Endodermal cell (in vitro differentiated cells): Measurements from ENCODE around the gene TTK. TPM values are rescaled to one million over a fixed set of nuclear protein-coding genes. Genes with fewer than 3 reads are reported as not detected.
A peak's percentile ranks its signal among the peaks of the same experiment; 100 is the strongest.

Experiments used
- DNase-seq: peaks from one replicate; pipeline ENCODE4 v3.0.0-alpha.2; 2017
- H3K27ac ChIP-seq: 2 replicates; pipeline ENCODE4 v1.5.1; 2013; ENCODE audit warnings: mild to moderate bottlenecking, low read depth, low read length, moderate library complexity
- H3K27me3 ChIP-seq: 2 replicates; pipeline ENCODE4 v1.6.1; 2013; ENCODE audit warnings: mild to moderate bottlenecking, low read length, moderate library complexity; ENCODE audit not compliant: insufficient read depth, control insufficient read depth, poor library complexity, severe bottlenecking
- H3K36me3 ChIP-seq: 2 replicates; pipeline ENCODE4 v1.7.0; 2013; ENCODE audit warnings: mild to moderate bottlenecking, low read length, moderate library complexity; ENCODE audit not compliant: control insufficient read depth, insufficient read depth
- H3K4me1 ChIP-seq: one replicate; pipeline ENCODE4 v1.7.0; 2013; ENCODE audit warnings: low read length; ENCODE audit not compliant: control insufficient read depth, insufficient read depth
- H3K4me3 ChIP-seq: 2 replicates; pipeline ENCODE4 v1.5.1; 2013; ENCODE audit warnings: mild to moderate bottlenecking, low read length, moderate library complexity
- H3K9ac ChIP-seq: 2 replicates; pipeline ENCODE4 v1.6.1; 2013; ENCODE audit warnings: mild to moderate bottlenecking, low read length, moderate library complexity; ENCODE audit not compliant: poor library complexity, severe bottlenecking; ENCODE audit errors: extremely low read depth
- H3K9me3 ChIP-seq: 2 replicates; pipeline ENCODE4 v1.6.1; 2013; ENCODE audit warnings: mild to moderate bottlenecking, low read length, moderate library complexity; ENCODE audit not compliant: control insufficient read depth
- H3K27ac Mint-ChIP-seq: 2 replicates; pipeline ENCODE4 v1.8.0; 2020; ENCODE audit warnings: mixed read lengths
- H3K27me3 Mint-ChIP-seq: 2 replicates; pipeline ENCODE4 v1.8.0; 2021; ENCODE audit warnings: mild to moderate bottlenecking, mixed read lengths; ENCODE audit not compliant: insufficient read depth
- H3K36me3 Mint-ChIP-seq: 2 replicates; pipeline ENCODE4 v1.8.0; 2020; ENCODE audit warnings: low read depth, mixed read lengths
- H3K4me1 Mint-ChIP-seq: 2 replicates; pipeline ENCODE4 v1.8.0; 2020; ENCODE audit warnings: mixed read lengths
- H3K4me3 Mint-ChIP-seq: 2 replicates; pipeline ENCODE4 v1.8.0; 2020; ENCODE audit warnings: mild to moderate bottlenecking, moderate library complexity, mixed read lengths
- H3K9me3 Mint-ChIP-seq: 2 replicates; pipeline ENCODE4 v1.8.0; 2020; ENCODE audit warnings: mild to moderate bottlenecking, mixed read lengths
- WGBS, 2 experiments: methylation state at CpG; one replicate each; pipeline versions ENCODE4 v1.1.5 to v1.1.7; 2013; ENCODE audit warnings: missing lambda C conversion rate in 2 of 2, mixed read lengths in 1 of 2; ENCODE audit not compliant: insufficient coverage in 1 of 2, insufficient read length in 1 of 2; 5-methylcytosine and 5-hydroxymethylcytosine counted together
- total RNA-seq, 2 donors: library from RNA; stranded (reverse); fragmentation: NEBNext Ultra II Directional in 1 of 2; extraction: Animal tissue kit (Norgen Biotek cat#: 25700) in 1 of 2; gene quantifications; 2 replicates in 1 of 2; 3 replicates in 1 of 2; pipeline ENCODE4 v1.2.1, GENCODE V29; 2021
- TF ChIP-seq, protein P1 (sequence below): fragments of 200-600 bp; sonication (generic); conservative IDR thresholded peaks from 2 replicates; pipeline ENCODE4 v1.5.0; 2021; ENCODE audit warnings: antibody characterized with exemption, mild to moderate bottlenecking

Gene TTK
- total RNA-seq, 2 donors from 2014 or later: 31.5 to 45.0 TPM

- Mint-ChIP-seq H3K4me1 (peaks cover 2% of the 10 kb centered on the region), H3K27me3 (no peaks in the 10 kb centered on the region), H3K4me3 (no peak overlapping the region), H3K36me3 (peaks cover 32% of the 10 kb centered on the region), H3K27ac (no peak overlapping the region), H3K9me3 (no peaks in the 10 kb centered on the region)
- DNase-seq: no peak
- peaks cover 5% of the 10 kb centered on the region for H3K9me3 ChIP-seq
- H3K4me1 ChIP-seq: no peaks in the 10 kb centered on the region
- H3K27ac ChIP-seq: no peak overlapping the region
- no peak overlapping the region for H3K4me3 ChIP-seq
- no peaks in the 10 kb centered on the region for H3K27me3 ChIP-seq
- no peak overlapping the region for H3K9ac ChIP-seq
- TF ChIP-seq, protein P1, sequence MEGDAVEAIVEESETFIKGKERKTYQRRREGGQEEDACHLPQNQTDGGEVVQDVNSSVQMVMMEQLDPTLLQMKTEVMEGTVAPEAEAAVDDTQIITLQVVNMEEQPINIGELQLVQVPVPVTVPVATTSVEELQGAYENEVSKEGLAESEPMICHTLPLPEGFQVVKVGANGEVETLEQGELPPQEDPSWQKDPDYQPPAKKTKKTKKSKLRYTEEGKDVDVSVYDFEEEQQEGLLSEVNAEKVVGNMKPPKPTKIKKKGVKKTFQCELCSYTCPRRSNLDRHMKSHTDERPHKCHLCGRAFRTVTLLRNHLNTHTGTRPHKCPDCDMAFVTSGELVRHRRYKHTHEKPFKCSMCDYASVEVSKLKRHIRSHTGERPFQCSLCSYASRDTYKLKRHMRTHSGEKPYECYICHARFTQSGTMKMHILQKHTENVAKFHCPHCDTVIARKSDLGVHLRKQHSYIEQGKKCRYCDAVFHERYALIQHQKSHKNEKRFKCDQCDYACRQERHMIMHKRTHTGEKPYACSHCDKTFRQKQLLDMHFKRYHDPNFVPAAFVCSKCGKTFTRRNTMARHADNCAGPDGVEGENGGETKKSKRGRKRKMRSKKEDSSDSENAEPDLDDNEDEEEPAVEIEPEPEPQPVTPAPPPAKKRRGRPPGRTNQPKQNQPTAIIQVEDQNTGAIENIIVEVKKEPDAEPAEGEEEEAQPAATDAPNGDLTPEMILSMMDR: no peak
- H3K36me3 ChIP-seq: peaks cover 51% of the 10 kb centered on the region
- 80 to 91% methylated on average over 1 to 3 of the region's 3 CpGs for WGBS, 2 experiments
Measured at GRCh38 chr6:80021131-80021530, 16.7 kb downstream of the TTK start.

DNA sequence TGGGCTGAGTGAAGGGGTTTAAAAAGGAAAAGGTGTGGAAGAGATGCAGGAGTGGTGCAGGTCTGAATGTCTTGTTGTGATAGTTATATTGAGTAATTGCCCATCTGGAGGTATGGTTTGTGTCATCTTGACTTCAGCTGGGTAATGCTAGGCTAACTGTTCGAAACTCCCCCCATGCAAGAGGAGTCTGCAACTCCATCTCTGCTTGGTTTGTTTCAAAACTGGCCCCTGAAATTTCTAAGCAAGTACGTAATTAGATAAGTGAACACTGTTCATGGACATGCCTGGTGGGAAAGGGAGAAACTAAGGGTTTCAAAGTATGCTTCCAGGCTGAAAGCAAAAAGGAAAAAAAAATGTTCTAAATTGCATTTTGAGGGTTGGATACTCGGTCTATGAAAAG lies 17.1 kb downstream of the TTK start:
- TF ChIP-seq, protein P1: no peak
- H3K9me3 ChIP-seq: peaks cover 5% of the 10 kb centered on the region
- H3K4me1 ChIP-seq: no peaks in the 10 kb centered on the region
- Mint-ChIP-seq H3K4me3 (no peak overlapping the region), H3K27me3 (no peaks in the 10 kb centered on the region), H3K27ac (peak overlapping the region; percentile 10), H3K9me3 (no peaks in the 10 kb centered on the region), H3K36me3 (peaks cover 30% of the 10 kb centered on the region), H3K4me1 (peaks cover 2% of the 10 kb centered on the region)
- H3K27me3 ChIP-seq: no peaks in the 10 kb centered on the region
- H3K36me3 ChIP-seq: peaks cover 53% of the 10 kb centered on the region
- no peak overlapping the region for H3K27ac ChIP-seq
- H3K9ac ChIP-seq: no peak overlapping the region
- no peak overlapping the region for H3K4me3 ChIP-seq
- 99 to 100% methylated on average over 1 to 2 of the region's 3 CpGs for WGBS, 2 experiments
- no peak for DNase-seq

GRCh38 chr6:80022803-80023202 lies 18.4 kb downstream of the TTK start:
- no peaks in the 10 kb centered on the region for H3K27me3 Mint-ChIP-seq
- peaks cover 29% of the 10 kb centered on the region for H3K36me3 Mint-ChIP-seq
- H3K9ac ChIP-seq: no peak overlapping the region
- peaks cover 58% of the 10 kb centered on the region for H3K36me3 ChIP-seq
- no peak overlapping the region for H3K27ac ChIP-seq
- no peak for DNase-seq
- 70 to 92% methylated on average over 3 to 4 of the region's 4 CpGs for WGBS, 2 experiments
- no peaks in the 10 kb centered on the region for H3K9me3 Mint-ChIP-seq
- H3K4me1 ChIP-seq: no peaks in the 10 kb centered on the region
- H3K27ac Mint-ChIP-seq: no peak overlapping the region
- H3K9me3 ChIP-seq: peaks cover 5% of the 10 kb centered on the region
- H3K4me3 ChIP-seq: no peak overlapping the region
- H3K27me3 ChIP-seq: no peaks in the 10 kb centered on the region
- H3K4me1 Mint-ChIP-seq: peaks cover 2% of the 10 kb centered on the region
- no peak overlapping the region for H3K4me3 Mint-ChIP-seq
- TF ChIP-seq, protein P1: no peak
